HG02571 (cell line): ENCODE results near the gene GRK3.
"Not testable (repeated sequence)": the region's sequence is repeated elsewhere in the genome, so short reads cannot be mapped to it uniquely, and the experiment has no call there.

Source experiments
- ATAC-seq: cut with Tn5 transposase; IDR thresholded peaks from one replicate; pipeline ENCODE4 v1.9.1; 2021; ENCODE audit warnings: mild to moderate bottlenecking, moderate library complexity; ENCODE audit not compliant: unreplicated experiment

Gene GRK3

GRCh38 chr22:25564320-25564978 lies at the start of gene GRK3:
Gene GRK3, plus strand, starts transcription at chr22:25564675. Its CDS starts 366 bp downstream, at chr22:25565041.
- ATAC-seq, result no peak

GRCh38 chr22:25518000-25518663 lies 46.3 kb upstream of the GRK3 start:
- no peak for ATAC-seq

GRCh38 chr22:25525376-25525775 lies 39.1 kb upstream of the GRK3 start:
- ATAC-seq, result no peak

GRCh38 chr22:25525804-25526584 lies 38.5 kb upstream of the GRK3 start:
- not testable (repeated sequence) for ATAC-seq

GRCh38 chr22:25527016-25527415 lies 37.5 kb upstream of the GRK3 start:
- ATAC-seq, result not testable (repeated sequence)

GRCh38 chr22:25528068-25528467 lies 36.4 kb upstream of the GRK3 start:
- ATAC-seq, result not testable (repeated sequence)

- ATAC-seq, result not testable (repeated sequence)
Observed at GRCh38 chr22:25529059-25529458, 35.4 kb upstream of the GRK3 start.

GRCh38 chr22:25529541-25530137 lies 34.8 kb upstream of the GRK3 start:
- not testable (repeated sequence) for ATAC-seq

GRCh38 chr22:25531677-25532076 lies 32.8 kb upstream of the GRK3 start:
- ATAC-seq, result not testable (repeated sequence)

- no peak for ATAC-seq
Observed at GRCh38 chr22:25534724-25535123, 29.8 kb upstream of the GRK3 start.

- ATAC-seq, result no peak
Observed at GRCh38 chr22:25536589-25536988, 27.9 kb upstream of the GRK3 start.

GRCh38 chr22:25540166-25540907 lies 24.1 kb upstream of the GRK3 start:
- no peak for ATAC-seq

- no peak for ATAC-seq
Observed at GRCh38 chr22:25540908-25541660, 23.4 kb upstream of the GRK3 start.

- no peak for ATAC-seq
Observed at GRCh38 chr22:25542191-25542590, 22.3 kb upstream of the GRK3 start.

GRCh38 chr22:25542720-25543402 lies 21.6 kb upstream of the GRK3 start:
- no peak for ATAC-seq

GRCh38 chr22:25545146-25545545 lies 19.3 kb upstream of the GRK3 start:
- no peak for ATAC-seq

- no peak for ATAC-seq
Observed at GRCh38 chr22:25545672-25546071, 18.8 kb upstream of the GRK3 start.

GRCh38 chr22:25546242-25546641 lies 18.2 kb upstream of the GRK3 start:
- ATAC-seq, result no peak

- no peak for ATAC-seq
Observed at GRCh38 chr22:25546751-25547150, 17.7 kb upstream of the GRK3 start.
